Gastroesophageal sphincter (tissue), 3 donors: Measurements from ENCODE around the gene ARPP21.

Experiments
- CTCF ChIP-seq, 4 experiments: fragments of 200-600 bp in 2 of 4; fragments of 450-650 bp in 2 of 4; sonication (generic) in 1 of 4; IDR thresholded peaks; one replicate each; pipeline ENCODE4 v1.5.1; 2017 to 2019; ENCODE audit warnings: antibody characterized with exemption in 4 of 4, mild to moderate bottlenecking in 2 of 4, moderate library complexity in 2 of 4
- EP300 ChIP-seq: sonication (generic); formaldehyde crosslinking; IDR thresholded peaks from one replicate; pipeline ENCODE4 v1.6.1; 2017; ENCODE audit warnings: antibody characterized with exemption, mild to moderate bottlenecking
- POLR2A ChIP-seq, 2 donors: fragments of 450-650 bp; IDR thresholded peaks; one replicate each; pipeline ENCODE4 v1.6.1; 2017; ENCODE audit warnings: antibody characterized with exemption in 2 of 2, mild to moderate bottlenecking in 2 of 2, moderate library complexity in 1 of 2
- POLR2AphosphoS5 ChIP-seq: sonication (generic); formaldehyde crosslinking; IDR thresholded peaks from one replicate; pipeline ENCODE4 v1.6.1; 2017; ENCODE audit warnings: antibody characterized with exemption

GRCh38 chr3:35596335-35596995 lies 42.9 kb upstream of the ARPP21 start:
- TF ChIP-seq CTCF (IDR thresholded peaks at IDR 0.05) (no peak), POLR2AphosphoS5 (no peak), EP300 (no peak), POLR2A (IDR thresholded peaks at IDR 0.05) (no peak)
